Panc1 (cell line): Measurements from ENCODE around the gene RTP5. TPM values are rescaled to one million over a fixed set of nuclear protein-coding genes. Genes with fewer than 3 reads are reported as not detected.

ENCODE experiments used
- ATAC-seq: fragments of 200-7000 bp; cut with Tn5 transposase; 2 replicates; pipeline ENCODE4 v1.9.1; 2020; ENCODE audit warnings: mild to moderate bottlenecking, moderate library complexity
- BruUV-seq: library from RNA; stranded (reverse); fragments of 400-500 nt; replicated peaks from 2 replicates; lab custom pipeline; 2021; lab: Mats Ljungman, UMichigan
- CTCF ChIA-PET: fragments of 300-600 bp; sonication (Branson Sonifier 250); formaldehyde crosslinking; loops from one replicate; lab custom pipeline; 2022; ENCODE audit warnings: antibody characterized with exemption; lab: Charles Lee
- POLR2A ChIA-PET: fragments of 300-600 bp; sonication (Branson Sonifier 250); formaldehyde crosslinking; loops from one replicate; lab custom pipeline; 2022; ENCODE audit warnings: antibody characterized with exemption; lab: Charles Lee
- DNase-seq: peaks from one replicate; pipeline ENCODE4 v3.0.0-alpha.2; 2010; ENCODE audit warnings: low read depth, low spot score
- H3K27ac ChIP-seq: 2 replicates; pipeline ENCODE4 v1.5.1; 2011; ENCODE audit warnings: mild to moderate bottlenecking, low read length, inconsistent platforms
- H3K27me3 ChIP-seq: fragments of 200-500 bp; sonication (Bioruptor generic); 2 replicates; pipeline ENCODE4 v1.6.0; 2014; ENCODE audit warnings: low read length, inconsistent platforms; ENCODE audit not compliant: control insufficient read depth, insufficient read depth
- H3K36me3 ChIP-seq: fragments of 200-500 bp; sonication (Bioruptor generic); 2 replicates; pipeline ENCODE4 v1.5.1; 2014; ENCODE audit warnings: inconsistent platforms, mild to moderate bottlenecking, low read length, moderate library complexity; ENCODE audit not compliant: control insufficient read depth, insufficient read depth
- H3K4me1 ChIP-seq: 2 replicates; pipeline ENCODE4 v1.5.1; 2011; ENCODE audit warnings: inconsistent platforms, mild to moderate bottlenecking, low read length, moderate library complexity; ENCODE audit not compliant: control insufficient read depth, insufficient read depth
- H3K4me3 ChIP-seq, 2 experiments: 2 replicates each; pipeline ENCODE4 v1.5.1; 2011 to 2012; ENCODE audit warnings: low read depth in 2 of 2, low read length in 2 of 2, mild to moderate bottlenecking in 2 of 2, inconsistent platforms in 1 of 2, moderate library complexity in 1 of 2
- H3K9me3 ChIP-seq: fragments of 200-500 bp; sonication (Bioruptor generic); 2 replicates; pipeline ENCODE4 v1.5.1; 2014; ENCODE audit warnings: low read depth, mild to moderate bottlenecking, inconsistent platforms, low read length, moderate library complexity; ENCODE audit not compliant: control insufficient read depth, insufficient read depth
- POLR2AphosphoS5 ChIP-seq: IDR thresholded peaks from 2 replicates; pipeline ENCODE4 v1.6.1; 2012; ENCODE audit warnings: mild to moderate bottlenecking, low read depth, low read length, moderate library complexity
- SIN3A ChIP-seq: IDR thresholded peaks from 2 replicates; pipeline ENCODE4 v1.6.1; 2012; ENCODE audit warnings: low read depth, mild to moderate bottlenecking, low read length, moderate library complexity, borderline replicate concordance; ENCODE audit not compliant: insufficient read depth
- TCF7L2 ChIP-seq: IDR thresholded peaks from 2 replicates; pipeline ENCODE4 v1.6.1; 2011; ENCODE audit warnings: mild to moderate bottlenecking, low read depth, low read length, inconsistent platforms
- in situ Hi-C: cut with HindIII; loops from 2 replicates; pipeline ENCODE4 v1.10.0; 2016; ENCODE audit warnings: low sequenced_read_pairs, low pct_unique_long_range_greater_than_20kb
- intact Hi-C: fragments of 100-400 bp; cut with micrococcal nuclease; formaldehyde crosslinking; loops from one replicate; pipeline ENCODE4 v1.10.0; 2022; ENCODE audit not compliant: unreplicated experiment
- total RNA-seq: library from RNA; stranded (reverse); gene quantifications from one replicate; pipeline ENCODE4 v1.2.1, GENCODE V29; 2021; ENCODE audit not compliant: unreplicated experiment
- TF ChIP-seq, protein P1 (sequence below): fragments of 450-650 bp; IDR thresholded peaks from 2 replicates; pipeline ENCODE4 v1.5.1; 2017; ENCODE audit warnings: mild to moderate bottlenecking
- TF ChIP-seq, protein P2 (sequence below), 2 experiments: IDR thresholded peaks; 2 replicates each; pipeline ENCODE4 v1.6.1; 2011 to 2012; ENCODE audit warnings: low read depth in 2 of 2, control low read depth in 1 of 2, low read length in 1 of 2, mild to moderate bottlenecking in 1 of 2, moderate library complexity in 1 of 2; ENCODE audit not compliant: insufficient read depth in 1 of 2

The RTP5 gene
- total RNA-seq, 1 experiment from 2014 or later = not detected

DNA sequence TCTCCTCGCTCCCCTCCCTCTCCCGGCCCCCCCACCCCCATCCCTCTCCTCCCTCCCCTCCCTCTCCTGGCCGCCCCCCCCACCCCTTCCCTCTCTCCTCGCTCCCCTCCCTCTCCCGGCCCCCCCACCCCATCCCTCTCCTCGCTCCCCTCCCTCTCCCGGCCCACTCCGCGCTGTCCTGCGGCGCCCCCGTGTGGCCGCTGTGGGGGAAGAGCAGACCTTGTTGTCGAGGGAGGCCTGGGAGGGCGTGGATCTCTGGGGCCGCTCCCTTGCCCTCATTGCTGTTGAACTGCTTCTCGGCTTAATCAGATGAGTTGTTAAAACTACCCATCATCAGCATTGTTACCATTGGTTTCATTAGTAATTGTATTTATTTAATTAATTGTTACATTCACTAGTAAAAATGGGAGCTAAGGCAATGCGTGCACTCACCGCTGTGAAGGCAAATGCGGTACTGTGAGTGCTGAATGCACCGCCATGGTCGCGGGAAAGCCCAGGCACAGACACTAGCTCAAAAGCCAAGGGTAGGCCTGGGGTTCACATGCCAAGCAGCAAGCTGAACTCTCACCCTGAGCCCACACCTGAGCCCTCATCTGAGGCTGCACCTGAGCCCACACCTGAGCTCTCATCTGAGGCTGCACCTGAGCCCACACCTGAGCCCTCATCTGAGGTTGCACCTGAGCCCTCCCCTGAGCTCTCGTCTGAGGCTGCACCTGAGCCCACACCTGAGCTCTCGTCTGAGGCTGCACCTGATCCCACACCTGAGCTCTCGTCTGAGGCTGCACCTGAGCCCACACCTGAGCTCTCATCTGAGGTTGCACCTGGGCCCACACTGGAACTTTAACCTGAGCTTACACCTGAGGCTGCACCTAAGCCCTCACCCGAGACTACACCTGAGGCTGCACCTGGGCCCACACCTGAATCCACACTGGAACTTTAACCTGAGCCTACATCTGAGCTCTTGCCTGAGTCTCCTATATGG, 8.8 kb downstream of the RTP5 start:
- H3K9me3 ChIP-seq = no peaks in the 10 kb centered on the region
- no peak overlapping the region for H3K4me3 ChIP-seq
- ATAC-seq = peak; percentile 64
- no TSS peak for BruUV-seq
- no peaks in the 10 kb centered on the region for H3K27me3 ChIP-seq
- H3K36me3 ChIP-seq = no peaks in the 10 kb centered on the region
- ChIA-PET POLR2A (interaction anchor here (1.2 kb wide), 1 partner anchor 176 kb away, joined by 17 read pairs; the partner anchor contains the start of gene ING5), CTCF (interaction anchor here (0.6 to 0.7 kb wide), 2 partner anchors 94 to 144 kb away, joined by 3 to 4 read pairs; partner anchors contain the start of gene D2HGDH)
- no peak for DNase-seq
- TF ChIP-seq POLR2AphosphoS5 (no peak), TCF7L2 (no peak)
- TF ChIP-seq, protein P1, sequence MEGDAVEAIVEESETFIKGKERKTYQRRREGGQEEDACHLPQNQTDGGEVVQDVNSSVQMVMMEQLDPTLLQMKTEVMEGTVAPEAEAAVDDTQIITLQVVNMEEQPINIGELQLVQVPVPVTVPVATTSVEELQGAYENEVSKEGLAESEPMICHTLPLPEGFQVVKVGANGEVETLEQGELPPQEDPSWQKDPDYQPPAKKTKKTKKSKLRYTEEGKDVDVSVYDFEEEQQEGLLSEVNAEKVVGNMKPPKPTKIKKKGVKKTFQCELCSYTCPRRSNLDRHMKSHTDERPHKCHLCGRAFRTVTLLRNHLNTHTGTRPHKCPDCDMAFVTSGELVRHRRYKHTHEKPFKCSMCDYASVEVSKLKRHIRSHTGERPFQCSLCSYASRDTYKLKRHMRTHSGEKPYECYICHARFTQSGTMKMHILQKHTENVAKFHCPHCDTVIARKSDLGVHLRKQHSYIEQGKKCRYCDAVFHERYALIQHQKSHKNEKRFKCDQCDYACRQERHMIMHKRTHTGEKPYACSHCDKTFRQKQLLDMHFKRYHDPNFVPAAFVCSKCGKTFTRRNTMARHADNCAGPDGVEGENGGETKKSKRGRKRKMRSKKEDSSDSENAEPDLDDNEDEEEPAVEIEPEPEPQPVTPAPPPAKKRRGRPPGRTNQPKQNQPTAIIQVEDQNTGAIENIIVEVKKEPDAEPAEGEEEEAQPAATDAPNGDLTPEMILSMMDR = peak; percentile 88
- no peak overlapping the region for H3K27ac ChIP-seq
- intact Hi-C loops (loop anchor here (10.0 kb wide), 1 partner anchor 143 kb away; the partner anchor contains the start of gene D2HGDH), in situ Hi-C loops (no loop called here)
- H3K4me1 ChIP-seq = peaks cover 16% of the 10 kb centered on the region

DNA sequence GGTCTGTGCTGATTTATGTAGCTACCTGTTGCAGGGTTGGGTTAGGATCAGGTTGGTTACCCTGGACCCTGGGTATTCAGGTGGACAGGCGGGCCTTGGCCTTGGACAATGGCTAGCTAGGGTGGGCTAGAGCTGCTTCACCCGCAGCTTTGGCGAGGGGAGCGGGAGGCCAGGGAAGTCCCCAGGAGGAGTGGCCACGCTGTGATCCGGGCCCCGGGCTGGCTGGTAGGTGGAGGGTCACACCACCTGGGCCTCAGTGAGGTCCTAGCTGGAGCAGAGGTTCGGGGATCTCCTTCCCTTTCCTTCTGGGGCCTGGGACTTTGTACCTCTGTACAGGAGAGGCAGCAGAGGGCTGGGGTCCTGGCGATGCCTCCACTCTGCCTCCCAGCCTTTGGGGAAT, 9.8 kb downstream of the RTP5 start:
- H3K4me1 ChIP-seq = peaks cover 16% of the 10 kb centered on the region
- no TSS peak for BruUV-seq
- intact Hi-C loops = loop anchor here (10.0 kb wide), 1 partner anchor 145 kb away; the partner anchor contains the start of gene D2HGDH
- no peak overlapping the region for H3K4me3 ChIP-seq
- TF ChIP-seq, protein P1 = no peak
- TF ChIP-seq SIN3A (no peak), POLR2AphosphoS5 (no peak), TCF7L2 (no peak)
- TF ChIP-seq, protein P2, sequence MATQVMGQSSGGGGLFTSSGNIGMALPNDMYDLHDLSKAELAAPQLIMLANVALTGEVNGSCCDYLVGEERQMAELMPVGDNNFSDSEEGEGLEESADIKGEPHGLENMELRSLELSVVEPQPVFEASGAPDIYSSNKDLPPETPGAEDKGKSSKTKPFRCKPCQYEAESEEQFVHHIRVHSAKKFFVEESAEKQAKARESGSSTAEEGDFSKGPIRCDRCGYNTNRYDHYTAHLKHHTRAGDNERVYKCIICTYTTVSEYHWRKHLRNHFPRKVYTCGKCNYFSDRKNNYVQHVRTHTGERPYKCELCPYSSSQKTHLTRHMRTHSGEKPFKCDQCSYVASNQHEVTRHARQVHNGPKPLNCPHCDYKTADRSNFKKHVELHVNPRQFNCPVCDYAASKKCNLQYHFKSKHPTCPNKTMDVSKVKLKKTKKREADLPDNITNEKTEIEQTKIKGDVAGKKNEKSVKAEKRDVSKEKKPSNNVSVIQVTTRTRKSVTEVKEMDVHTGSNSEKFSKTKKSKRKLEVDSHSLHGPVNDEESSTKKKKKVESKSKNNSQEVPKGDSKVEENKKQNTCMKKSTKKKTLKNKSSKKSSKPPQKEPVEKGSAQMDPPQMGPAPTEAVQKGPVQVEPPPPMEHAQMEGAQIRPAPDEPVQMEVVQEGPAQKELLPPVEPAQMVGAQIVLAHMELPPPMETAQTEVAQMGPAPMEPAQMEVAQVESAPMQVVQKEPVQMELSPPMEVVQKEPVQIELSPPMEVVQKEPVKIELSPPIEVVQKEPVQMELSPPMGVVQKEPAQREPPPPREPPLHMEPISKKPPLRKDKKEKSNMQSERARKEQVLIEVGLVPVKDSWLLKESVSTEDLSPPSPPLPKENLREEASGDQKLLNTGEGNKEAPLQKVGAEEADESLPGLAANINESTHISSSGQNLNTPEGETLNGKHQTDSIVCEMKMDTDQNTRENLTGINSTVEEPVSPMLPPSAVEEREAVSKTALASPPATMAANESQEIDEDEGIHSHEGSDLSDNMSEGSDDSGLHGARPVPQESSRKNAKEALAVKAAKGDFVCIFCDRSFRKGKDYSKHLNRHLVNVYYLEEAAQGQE (IDR thresholded peaks at IDR 0.05; ENCODE audit: insufficient read depth in 1 of 2, low read depth in 2 of 2, low read length in 1 of 2) = no peak
- no peak for ATAC-seq
- no peak for DNase-seq
- CTCF ChIA-PET = no interaction called here
- no peaks in the 10 kb centered on the region for H3K27me3 ChIP-seq
- no peaks in the 10 kb centered on the region for H3K36me3 ChIP-seq
- in situ Hi-C loops = no loop called here
- POLR2A ChIA-PET = interaction anchor here (1.2 kb wide), 1 partner anchor 177 kb away, joined by 17 read pairs; the partner anchor contains the start of gene ING5
- H3K9me3 ChIP-seq = no peaks in the 10 kb centered on the region
- no peak overlapping the region for H3K27ac ChIP-seq
